Measurements from ENCODE around the gene GALNS.
"Not testable (repeated sequence)": the region's sequence is repeated elsewhere in the genome, so short reads cannot be mapped to it uniquely, and the experiment has no call there.

GALNS gene

GRCh38 chr16:88793251-88793954, 63.3 kb downstream of the GALNS start:
- FAIRE-seq (peak; percentile 84), DNase-seq (ENCODE audit: insufficient read length, low spot score) (no peak)
- no peak for TF ChIP-seq TAF1 (IDR thresholded peaks at IDR 0.05; ENCODE audit: low read depth, low read length)
- no peak for TF ChIP-seq POU2F2 (IDR thresholded peaks at IDR 0.05; ENCODE audit: low read depth, low read length)
- TF ChIP-seq PAX5 (IDR thresholded peaks at IDR 0.05; ENCODE audit: insufficient read depth, low read length, severe bottlenecking) = no peak
- TF ChIP-seq SPI1 (IDR thresholded peaks at IDR 0.05; ENCODE audit: low read depth, low read length) = no peak
- TF ChIP-seq POLR2A (IDR thresholded peaks at IDR 0.05; ENCODE audit: low read depth, low read length) = no peak
- TF ChIP-seq POLR2AphosphoS5 (IDR thresholded peaks at IDR 0.05; ENCODE audit: low read depth, low read length) = no peak

- DNase-seq (ENCODE audit: insufficient read length, low spot score) = no peak
- no peak for FAIRE-seq
- TF ChIP-seq SPI1 (IDR thresholded peaks at IDR 0.05; ENCODE audit: low read depth, low read length) (no peak), POU2F2 (IDR thresholded peaks at IDR 0.05; ENCODE audit: low read depth, low read length) (no peak), TAF1 (IDR thresholded peaks at IDR 0.05; ENCODE audit: low read depth, low read length) (no peak), PAX5 (IDR thresholded peaks at IDR 0.05; ENCODE audit: insufficient read depth, low read length, severe bottlenecking) (no peak), POLR2AphosphoS5 (IDR thresholded peaks at IDR 0.05; ENCODE audit: low read depth, low read length) (no peak), POLR2A (IDR thresholded peaks at IDR 0.05; ENCODE audit: low read depth, low read length) (no peak)
Measured at GRCh38 chr16:88792668-88793250, 64.0 kb downstream of the GALNS start.

- DNase-seq (ENCODE audit: insufficient read length, low spot score) (no peak), FAIRE-seq (no peak)
- no peak for TF ChIP-seq TAF1 (IDR thresholded peaks at IDR 0.05; ENCODE audit: low read depth, low read length)
- TF ChIP-seq PAX5 (IDR thresholded peaks at IDR 0.05; ENCODE audit: insufficient read depth, low read length, severe bottlenecking) = no peak
- TF ChIP-seq SPI1 (IDR thresholded peaks at IDR 0.05; ENCODE audit: low read depth, low read length) = no peak
Measured at GRCh38 chr16:88792078-88792550, 64.6 kb downstream of the GALNS start.

GRCh38 chr16:88790312-88791211, 66.2 kb downstream of the GALNS start:
- FAIRE-seq = peak; percentile 62
- TF ChIP-seq PAX5 (IDR thresholded peaks at IDR 0.05; ENCODE audit: insufficient read depth, low read length, severe bottlenecking) (no peak), POLR2A (IDR thresholded peaks at IDR 0.05; ENCODE audit: low read depth, low read length) (no peak), SPI1 (IDR thresholded peaks at IDR 0.05; ENCODE audit: low read depth, low read length) (no peak), POLR2AphosphoS5 (IDR thresholded peaks at IDR 0.05; ENCODE audit: low read depth, low read length) (no peak), TAF1 (IDR thresholded peaks at IDR 0.05; ENCODE audit: low read depth, low read length) (no peak), POU2F2 (IDR thresholded peaks at IDR 0.05; ENCODE audit: low read depth, low read length) (no peak)
- no peak for DNase-seq (ENCODE audit: insufficient read length, low spot score)

GRCh38 chr16:88789594-88789993, 67.2 kb downstream of the GALNS start:
- TF ChIP-seq SPI1 (IDR thresholded peaks at IDR 0.05; ENCODE audit: low read depth, low read length) (peak; percentile 49), POLR2AphosphoS5 (IDR thresholded peaks at IDR 0.05; ENCODE audit: low read depth, low read length) (no peak)
- FAIRE-seq (no peak), DNase-seq (ENCODE audit: insufficient read length, low spot score) (no peak)

GRCh38 chr16:88788749-88789148, 68.0 kb downstream of the GALNS start:
- not testable (repeated sequence) for DNase-seq (ENCODE audit: insufficient read length, low spot score); FAIRE-seq

- TF ChIP-seq PAX5 (IDR thresholded peaks at IDR 0.05; ENCODE audit: insufficient read depth, low read length, severe bottlenecking) (no peak), SPI1 (IDR thresholded peaks at IDR 0.05; ENCODE audit: low read depth, low read length) (no peak), POLR2AphosphoS5 (IDR thresholded peaks at IDR 0.05; ENCODE audit: low read depth, low read length) (no peak), POLR2A (IDR thresholded peaks at IDR 0.05; ENCODE audit: low read depth, low read length) (no peak), POU2F2 (IDR thresholded peaks at IDR 0.05; ENCODE audit: low read depth, low read length) (no peak), TAF1 (IDR thresholded peaks at IDR 0.05; ENCODE audit: low read depth, low read length) (no peak)
- no peak for FAIRE-seq
- DNase-seq (ENCODE audit: insufficient read length, low spot score) = no peak
Measured at GRCh38 chr16:88787579-88788314, 69.0 kb downstream of the GALNS start.

- DNase-seq (ENCODE audit: insufficient read length, low spot score) = peak; percentile 83
- TF ChIP-seq PAX5 (IDR thresholded peaks at IDR 0.05; ENCODE audit: insufficient read depth, low read length, severe bottlenecking) = no peak
- peak; percentile 87 for TF ChIP-seq POLR2A (IDR thresholded peaks at IDR 0.05; ENCODE audit: low read depth, low read length)
- TF ChIP-seq POLR2AphosphoS5 (IDR thresholded peaks at IDR 0.05; ENCODE audit: low read depth, low read length) = peak; percentile 72
- FAIRE-seq = peak; percentile 57
Measured at GRCh38 chr16:88785106-88785924, 71.4 kb downstream of the GALNS start, which contains the start of gene PIEZO1. Gene PIEZO1 (minus strand): TSS chr16:88785220. CDS start chr16:88784964, 256 bp downstream.

GRCh38 chr16:88784856-88785105, 72.0 kb downstream of the GALNS start:
- FAIRE-seq (no peak), DNase-seq (ENCODE audit: insufficient read length, low spot score) (no peak)
- TF ChIP-seq POLR2AphosphoS5 (IDR thresholded peaks at IDR 0.05; ENCODE audit: low read depth, low read length) = no peak
- no peak for TF ChIP-seq POLR2A (IDR thresholded peaks at IDR 0.05; ENCODE audit: low read depth, low read length)
- no peak for TF ChIP-seq POU2F2 (IDR thresholded peaks at IDR 0.05; ENCODE audit: low read depth, low read length)
- TF ChIP-seq SPI1 (IDR thresholded peaks at IDR 0.05; ENCODE audit: low read depth, low read length) = no peak
